HG03066 (cell line): ENCODE results near the gene PPP1CB.
"Not testable (repeated sequence)": the region's sequence is repeated elsewhere in the genome, so short reads cannot be mapped to it uniquely, and the experiment has no call there.

Source experiments
- ATAC-seq: cut with Tn5 transposase; IDR thresholded peaks from one replicate; pipeline ENCODE4 v1.9.1; 2021; ENCODE audit warnings: low read depth; ENCODE audit not compliant: unreplicated experiment

Gene PPP1CB

GRCh38 chr2:28742619-28743018 lies 9.0 kb upstream of the PPP1CB start:
- ATAC-seq, result not testable (repeated sequence)

- no peak for ATAC-seq
These were observed 6.4 kb upstream of the PPP1CB start for GRCh38 chr2:28745225-28745624.

- ATAC-seq, result no peak
These were observed 5.8 kb upstream of the PPP1CB start for GRCh38 chr2:28745876-28746275.

GRCh38 chr2:28746429-28747111 lies 5.1 kb upstream of the PPP1CB start:
- no peak for ATAC-seq

- no peak for ATAC-seq
These were observed 3.9 kb upstream of the PPP1CB start for GRCh38 chr2:28747714-28748113.

- no peak for ATAC-seq
These were observed 3.5 kb upstream of the PPP1CB start for GRCh38 chr2:28748176-28748575.

- ATAC-seq, result no peak
These were observed 2.7 kb upstream of the PPP1CB start for GRCh38 chr2:28748941-28749340.

- ATAC-seq, result no peak
These were observed 2.1 kb upstream of the PPP1CB start for GRCh38 chr2:28749526-28749925.

GRCh38 chr2:28750316-28751251 lies 1.0 kb upstream of the PPP1CB start:
- no peak for ATAC-seq

GRCh38 chr2:28751956-28752630 lies 463 bp downstream of the PPP1CB start:
- peak; percentile 25 for ATAC-seq

GRCh38 chr2:28752631-28753376 lies 1.2 kb downstream of the PPP1CB start:
- ATAC-seq, result no peak

GRCh38 chr2:28754321-28754720 lies 2.7 kb downstream of the PPP1CB start:
- ATAC-seq, result no peak

GRCh38 chr2:28755421-28755820 lies 3.8 kb downstream of the PPP1CB start:
- no peak for ATAC-seq

GRCh38 chr2:28758459-28758858 lies 6.8 kb downstream of the PPP1CB start:
- ATAC-seq, result no peak

- no peak for ATAC-seq
These were observed 9.8 kb downstream of the PPP1CB start for GRCh38 chr2:28761420-28761819.

GRCh38 chr2:28764909-28765711 lies 13.5 kb downstream of the PPP1CB start:
- no peak for ATAC-seq

- ATAC-seq, result no peak
These were observed 14.4 kb downstream of the PPP1CB start for GRCh38 chr2:28766070-28766469.

GRCh38 chr2:28767337-28767736 lies 15.7 kb downstream of the PPP1CB start:
- ATAC-seq, result no peak

GRCh38 chr2:28768422-28768821 lies 16.8 kb downstream of the PPP1CB start:
- no peak for ATAC-seq

- ATAC-seq, result no peak
These were observed 17.3 kb downstream of the PPP1CB start for GRCh38 chr2:28768952-28769351.
